Omental fat pad (tissue), 4 donors: ENCODE data around the gene EIF4E. TPM values are rescaled to one million over a fixed set of nuclear protein-coding genes. Genes with fewer than 3 reads are reported as not detected.
"Not testable (repeated sequence)": the region's sequence is repeated elsewhere in the genome, so short reads cannot be mapped to it uniquely, and the experiment has no call there.

Experiments used
- ATAC-seq: fragments of 150-250 bp; one replicate; pipeline ENCODE4 v1.9.1; 2016; ENCODE audit warnings: mild to moderate bottlenecking, moderate library complexity; ENCODE audit not compliant: low FRiP score
- DNase-seq: peaks from one replicate; pipeline ENCODE4 v3.0.0-alpha.2; 2019; ENCODE audit warnings: low spot score
- total RNA-seq, 4 donors: library from RNA; depleted of rRNA; stranded (reverse); fragments of >200 nt; gene quantifications; one replicate each; pipeline ENCODE4 v1.1.0, GENCODE V29; 2016
- TF ChIP-seq, protein P1 (sequence below), 3 donors: fragments of 450-650 bp; IDR thresholded peaks; one replicate each; pipeline ENCODE4 v1.5.1; 2016 to 2017; ENCODE audit warnings: antibody characterized with exemption in 3 of 3, mild to moderate bottlenecking in 3 of 3, moderate library complexity in 2 of 3

The EIF4E gene
- total RNA-seq, 4 donors from 2014 or later, result 62.5 to 208 (median 74.1) TPM

DNA sequence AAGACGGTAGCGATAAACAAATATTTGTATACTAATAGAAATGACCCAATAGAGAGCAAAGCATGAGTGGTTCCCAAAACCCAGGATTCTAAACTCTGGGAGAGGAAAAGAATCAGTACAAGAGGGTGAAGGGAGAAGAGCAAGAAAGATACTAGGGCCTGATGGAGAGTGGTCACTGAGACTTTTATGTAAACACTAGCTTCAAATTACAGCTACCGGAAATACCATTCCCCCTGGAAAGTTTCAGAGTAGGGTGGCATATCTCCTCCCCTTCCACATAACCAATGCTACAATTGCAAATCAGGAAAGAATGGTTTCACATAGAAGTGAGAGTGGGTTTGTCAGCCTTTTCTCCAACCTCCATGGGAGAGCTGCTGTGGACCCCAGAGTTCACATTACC, 77.1 kb downstream of the EIF4E start:
- no peak for DNase-seq
- TF ChIP-seq, protein P1, sequence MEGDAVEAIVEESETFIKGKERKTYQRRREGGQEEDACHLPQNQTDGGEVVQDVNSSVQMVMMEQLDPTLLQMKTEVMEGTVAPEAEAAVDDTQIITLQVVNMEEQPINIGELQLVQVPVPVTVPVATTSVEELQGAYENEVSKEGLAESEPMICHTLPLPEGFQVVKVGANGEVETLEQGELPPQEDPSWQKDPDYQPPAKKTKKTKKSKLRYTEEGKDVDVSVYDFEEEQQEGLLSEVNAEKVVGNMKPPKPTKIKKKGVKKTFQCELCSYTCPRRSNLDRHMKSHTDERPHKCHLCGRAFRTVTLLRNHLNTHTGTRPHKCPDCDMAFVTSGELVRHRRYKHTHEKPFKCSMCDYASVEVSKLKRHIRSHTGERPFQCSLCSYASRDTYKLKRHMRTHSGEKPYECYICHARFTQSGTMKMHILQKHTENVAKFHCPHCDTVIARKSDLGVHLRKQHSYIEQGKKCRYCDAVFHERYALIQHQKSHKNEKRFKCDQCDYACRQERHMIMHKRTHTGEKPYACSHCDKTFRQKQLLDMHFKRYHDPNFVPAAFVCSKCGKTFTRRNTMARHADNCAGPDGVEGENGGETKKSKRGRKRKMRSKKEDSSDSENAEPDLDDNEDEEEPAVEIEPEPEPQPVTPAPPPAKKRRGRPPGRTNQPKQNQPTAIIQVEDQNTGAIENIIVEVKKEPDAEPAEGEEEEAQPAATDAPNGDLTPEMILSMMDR (IDR thresholded peaks at IDR 0.05), result no peak
- no peak for ATAC-seq

DNA sequence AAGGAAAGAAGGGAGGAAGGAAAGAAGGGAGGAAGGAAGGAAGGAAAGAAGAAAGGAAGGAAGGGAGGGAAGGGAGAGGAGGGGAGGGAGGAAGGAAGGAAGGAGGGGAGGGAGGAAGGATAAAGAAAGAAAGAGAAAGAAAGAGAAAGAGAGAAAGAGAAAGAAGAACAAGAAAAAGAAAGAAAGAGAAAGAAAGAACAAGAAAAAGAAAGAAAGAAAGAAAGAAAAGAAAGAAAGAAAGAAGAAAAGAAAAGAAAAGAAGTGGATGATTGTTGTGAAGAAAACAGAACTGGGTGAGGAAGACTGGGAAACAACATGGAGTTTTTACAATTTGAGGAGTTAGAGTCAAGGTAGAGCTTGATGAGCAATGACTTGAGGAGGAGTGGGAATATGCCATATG, 78.0 kb downstream of the EIF4E start:
- ATAC-seq, result no peak
- no peak for DNase-seq
- TF ChIP-seq, protein P1 (IDR thresholded peaks at IDR 0.05), result no peak

GRCh38 chr4:98848448-98848847, 80.5 kb downstream of the EIF4E start:
- no peak for DNase-seq
- TF ChIP-seq, protein P1 (IDR thresholded peaks at IDR 0.05), result no peak
- no peak for ATAC-seq

DNA sequence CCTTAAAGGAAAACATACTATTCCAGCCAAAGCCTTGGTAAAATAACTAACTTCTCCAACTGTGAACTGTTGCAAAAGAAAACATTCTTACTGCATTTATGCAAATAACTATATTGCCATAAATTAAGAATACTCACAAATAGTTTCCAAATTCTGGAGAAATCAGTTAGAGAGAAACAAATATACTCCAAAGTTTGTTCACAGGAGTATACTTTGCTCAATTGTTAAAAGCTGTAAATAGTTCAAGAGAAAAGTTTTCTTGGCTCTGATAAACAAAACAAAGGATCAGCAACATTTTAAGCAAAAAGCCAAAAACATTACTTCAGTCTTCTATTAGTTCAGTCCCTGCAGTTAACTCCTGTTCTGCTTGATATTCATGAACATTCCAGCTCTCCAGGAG, 83.0 kb downstream of the EIF4E start:
- ATAC-seq (no peak), DNase-seq (no peak)
- TF ChIP-seq, protein P1 (IDR thresholded peaks at IDR 0.05), result no peak

GRCh38 chr4:98842917-98843316, 86.0 kb downstream of the EIF4E start:
- DNase-seq, ATAC-seq: not testable (repeated sequence)

GRCh38 chr4:98838977-98839618, 89.8 kb downstream of the EIF4E start:
- DNase-seq (no peak), ATAC-seq (no peak)
- TF ChIP-seq, protein P1 (IDR thresholded peaks at IDR 0.05), result no peak

GRCh38 chr4:98838531-98838930, 90.4 kb downstream of the EIF4E start:
- TF ChIP-seq, protein P1 (IDR thresholded peaks at IDR 0.05), result no peak

More at GRCh38 chr4:98838531-98838930, 90.4 kb downstream of the EIF4E start:
- DNase-seq (no peak), ATAC-seq (no peak)
